Measurements from ENCODE around the gene HBG1.
"Not testable (repeated sequence)": the region's sequence is repeated elsewhere in the genome, so short reads cannot be mapped to it uniquely, and the experiment has no call there.

HBG1 gene

GRCh38 chr11:5249807-5250396 lies at the start of gene HBG1:
HBG1 (minus strand) TSS chr11:5249857; CDS start chr11:5249804, 53 bp downstream.
- DNase-seq: not testable (repeated sequence)

GRCh38 chr11:5298451-5298850 lies 48.8 kb upstream of the HBG1 start:
- no peak for DNase-seq

GRCh38 chr11:5297721-5298323 lies 48.2 kb upstream of the HBG1 start:
- DNase-seq: no peak

- DNase-seq: not testable (repeated sequence)
Observed at GRCh38 chr11:5294342-5294995, 44.8 kb upstream of the HBG1 start.

GRCh38 chr11:5293028-5293427 lies 43.4 kb upstream of the HBG1 start:
- no peak for DNase-seq

- DNase-seq: no peak
Observed at GRCh38 chr11:5291207-5291838, 41.7 kb upstream of the HBG1 start.

GRCh38 chr11:5290106-5290505 lies 40.4 kb upstream of the HBG1 start:
- no peak for DNase-seq

GRCh38 chr11:5289696-5290095 lies 40.0 kb upstream of the HBG1 start:
- no peak for DNase-seq

- DNase-seq: no peak
Observed at GRCh38 chr11:5288906-5289550, 39.4 kb upstream of the HBG1 start.

- DNase-seq: no peak
Observed at GRCh38 chr11:5288108-5288905, 38.6 kb upstream of the HBG1 start.

GRCh38 chr11:5286901-5287300 lies 37.2 kb upstream of the HBG1 start:
- no peak for DNase-seq

GRCh38 chr11:5286351-5286750 lies 36.7 kb upstream of the HBG1 start:
- no peak for DNase-seq

GRCh38 chr11:5285703-5286340 lies 36.2 kb upstream of the HBG1 start:
- DNase-seq: no peak

- no peak for DNase-seq
Observed at GRCh38 chr11:5284637-5285036, 35.0 kb upstream of the HBG1 start.

GRCh38 chr11:5283882-5284281 lies 34.2 kb upstream of the HBG1 start:
- DNase-seq: no peak

GRCh38 chr11:5283086-5283485 lies 33.4 kb upstream of the HBG1 start:
- no peak for DNase-seq

GRCh38 chr11:5282628-5283027 lies 33.0 kb upstream of the HBG1 start:
- DNase-seq: no peak

- no peak for DNase-seq
Observed at GRCh38 chr11:5281596-5281995, 31.9 kb upstream of the HBG1 start.

GRCh38 chr11:5280582-5281102 lies 31.0 kb upstream of the HBG1 start:
- peak; percentile 42 for DNase-seq

- DNase-seq: no peak
Observed at GRCh38 chr11:5279471-5280090, 29.9 kb upstream of the HBG1 start.

- no peak for DNase-seq
Observed at GRCh38 chr11:5277807-5278382, 28.2 kb upstream of the HBG1 start.

Data from stimulated activated CD4-positive, alpha-beta T cell treated with anti-CD3 and anti-CD28 coated beads, Interleukin-1b, Interleukin-23, amount 100 ng/mL, for 48 hours (primary cell).